ENCODE data around the gene PCNX2.

PCNX2 gene

DNA sequence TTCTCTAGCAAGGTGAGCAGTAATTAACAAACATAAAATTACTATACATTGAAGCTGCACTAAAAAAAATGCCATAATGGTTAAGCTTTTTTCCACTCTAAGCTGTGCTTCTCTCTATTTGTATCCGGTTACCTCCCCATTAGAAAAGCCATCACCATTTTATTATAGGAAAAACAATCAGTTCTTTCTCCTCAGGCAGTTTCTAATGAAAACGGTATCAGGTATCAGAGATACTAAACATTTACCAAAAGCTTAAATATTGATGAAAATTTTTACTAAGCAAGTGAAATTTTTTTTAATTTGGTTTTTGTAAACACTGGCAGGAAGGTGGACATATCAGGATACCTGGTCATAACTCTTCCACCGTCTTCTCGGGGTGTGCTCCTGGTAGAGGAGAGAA lies 330.9 kb downstream of the PCNX2 start:
- no peak overlapping the region for H3K4me3 ChIP-seq (ENCODE audit: low read depth, low read length)
- no peak for DNase-seq (ENCODE audit: low read depth)

DNA sequence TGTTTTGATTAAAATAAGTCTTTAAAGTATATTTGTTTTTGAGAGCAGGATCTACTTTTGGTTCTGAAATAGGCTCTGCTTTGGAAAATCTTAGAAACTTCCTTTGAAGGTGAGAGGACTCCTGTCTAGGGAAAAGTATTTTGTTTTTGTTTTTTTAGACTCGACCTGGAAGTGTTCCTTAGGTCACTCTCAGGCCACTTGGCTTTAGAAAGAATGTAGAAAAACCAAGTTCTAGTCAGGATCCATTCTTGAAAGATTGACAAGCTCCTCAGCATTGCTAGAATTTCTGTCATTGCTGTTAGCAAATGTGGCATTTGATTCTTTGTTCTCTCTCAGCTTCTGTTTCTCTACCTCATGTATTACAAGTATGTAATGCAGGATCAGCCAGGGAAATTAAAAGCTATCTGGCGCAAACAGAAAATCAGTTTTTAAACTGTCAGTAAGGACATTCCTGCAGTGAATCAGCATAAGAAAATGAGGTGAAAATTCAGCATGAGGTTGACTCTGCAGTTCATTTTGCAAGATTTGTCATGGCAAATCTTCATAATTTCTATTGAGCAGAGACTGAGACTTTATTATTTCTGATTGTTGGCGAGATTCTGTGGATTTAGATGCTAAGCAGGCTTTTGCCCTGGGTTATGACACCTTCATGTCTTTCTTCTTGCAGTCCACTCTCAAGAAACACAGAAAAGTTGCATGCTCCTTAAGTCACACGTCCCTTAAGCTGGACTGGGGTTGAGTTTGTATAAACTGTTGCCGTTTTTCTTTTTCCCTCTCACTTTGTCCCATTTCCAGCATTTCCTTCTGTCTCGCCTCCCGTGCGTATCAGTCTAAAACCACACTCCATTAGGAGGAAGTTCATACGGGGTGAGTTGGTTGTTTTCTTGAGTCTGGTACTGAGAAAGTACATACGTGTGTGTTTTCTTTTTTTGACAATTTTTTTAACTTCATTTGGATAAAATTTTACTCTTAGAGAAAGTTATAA lies 332.5 kb downstream of the PCNX2 start:
- DNase-seq (ENCODE audit: low read depth): no peak
- no peak overlapping the region for H3K4me3 ChIP-seq (ENCODE audit: low read depth, low read length)

DNA sequence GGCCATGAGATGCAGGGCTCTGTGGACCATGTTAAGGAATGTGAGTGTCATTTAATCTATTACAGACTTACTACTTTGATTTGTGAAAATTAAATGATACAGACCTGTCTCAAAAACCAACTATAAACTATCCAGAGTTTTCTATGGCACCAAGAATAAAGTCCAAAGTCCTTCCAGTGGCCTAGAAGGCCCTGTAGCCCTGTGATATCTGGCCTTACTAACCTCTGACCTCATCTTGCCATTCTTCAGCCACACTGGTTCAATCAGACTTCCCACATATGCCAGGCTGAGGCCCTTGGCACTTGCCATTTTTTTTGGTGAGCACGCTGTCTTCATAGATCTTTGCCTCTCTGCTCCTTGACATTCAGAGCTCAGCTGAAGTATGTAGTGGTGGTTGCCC lies 337.5 kb downstream of the PCNX2 start:
- DNase-seq (ENCODE audit: low read depth): no peak
- H3K4me3 ChIP-seq (ENCODE audit: low read depth, low read length): no peak overlapping the region

DNA sequence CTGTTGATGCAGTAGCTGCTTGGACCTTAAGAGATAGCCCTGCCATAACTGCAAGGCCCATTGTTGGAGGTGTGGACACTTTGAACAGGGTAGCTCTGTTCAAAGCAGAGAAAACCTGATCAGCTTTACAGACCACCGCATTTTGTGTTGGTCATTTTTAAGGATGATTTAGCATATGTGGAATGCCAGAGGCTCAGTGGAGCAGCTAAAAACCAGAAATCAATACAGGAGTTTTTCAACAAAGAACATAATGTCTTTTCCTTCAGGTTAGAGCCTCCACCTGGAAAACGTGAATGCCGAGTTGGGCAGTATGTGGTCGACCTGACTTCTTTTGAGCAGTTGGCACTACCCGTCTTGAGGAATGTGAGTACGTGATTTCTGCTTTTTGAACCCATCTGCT lies 339.4 kb downstream of the PCNX2 start:
- no peak for DNase-seq (ENCODE audit: low read depth)
- no peak overlapping the region for H3K4me3 ChIP-seq (ENCODE audit: low read depth, low read length)

DNA sequence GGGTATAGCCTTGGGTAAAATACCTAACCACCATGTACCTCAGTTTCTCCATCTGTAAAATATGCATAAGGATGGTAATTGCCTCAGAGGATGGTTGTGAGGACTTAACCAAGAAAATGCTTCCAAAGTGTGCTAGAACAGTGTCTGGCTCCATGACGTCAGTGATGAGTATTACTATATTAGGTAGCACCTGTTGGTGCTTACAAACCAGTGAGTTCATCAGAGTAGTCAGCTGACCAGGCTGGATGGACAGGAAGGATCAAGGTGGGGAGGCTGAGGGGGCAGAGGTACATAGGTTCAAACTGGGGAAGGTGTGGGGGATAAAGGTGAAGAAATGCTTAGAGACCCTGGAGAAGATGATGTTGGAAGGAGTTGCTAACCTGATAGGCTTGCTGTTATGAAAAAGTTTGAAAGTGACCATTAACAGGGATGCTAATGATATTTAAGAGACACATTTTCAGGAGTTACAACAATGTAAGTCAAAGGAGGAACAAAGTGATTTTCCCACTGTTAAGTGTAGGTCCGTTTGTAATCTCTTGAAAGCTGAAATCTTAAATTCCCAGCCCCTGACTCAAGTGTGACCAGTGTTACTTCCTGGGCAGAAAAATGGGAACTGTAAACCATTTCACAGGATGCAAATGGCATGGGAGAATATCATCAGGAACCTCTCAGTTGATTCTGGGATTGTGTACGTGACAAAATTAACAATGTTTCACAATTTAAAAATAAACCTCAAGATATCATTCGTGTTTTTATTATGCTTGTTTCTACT lies 340.7 kb downstream of the PCNX2 start:
- DNase-seq (ENCODE audit: low read depth): no peak
- no peak overlapping the region for H3K4me3 ChIP-seq (ENCODE audit: low read depth, low read length)

DNA sequence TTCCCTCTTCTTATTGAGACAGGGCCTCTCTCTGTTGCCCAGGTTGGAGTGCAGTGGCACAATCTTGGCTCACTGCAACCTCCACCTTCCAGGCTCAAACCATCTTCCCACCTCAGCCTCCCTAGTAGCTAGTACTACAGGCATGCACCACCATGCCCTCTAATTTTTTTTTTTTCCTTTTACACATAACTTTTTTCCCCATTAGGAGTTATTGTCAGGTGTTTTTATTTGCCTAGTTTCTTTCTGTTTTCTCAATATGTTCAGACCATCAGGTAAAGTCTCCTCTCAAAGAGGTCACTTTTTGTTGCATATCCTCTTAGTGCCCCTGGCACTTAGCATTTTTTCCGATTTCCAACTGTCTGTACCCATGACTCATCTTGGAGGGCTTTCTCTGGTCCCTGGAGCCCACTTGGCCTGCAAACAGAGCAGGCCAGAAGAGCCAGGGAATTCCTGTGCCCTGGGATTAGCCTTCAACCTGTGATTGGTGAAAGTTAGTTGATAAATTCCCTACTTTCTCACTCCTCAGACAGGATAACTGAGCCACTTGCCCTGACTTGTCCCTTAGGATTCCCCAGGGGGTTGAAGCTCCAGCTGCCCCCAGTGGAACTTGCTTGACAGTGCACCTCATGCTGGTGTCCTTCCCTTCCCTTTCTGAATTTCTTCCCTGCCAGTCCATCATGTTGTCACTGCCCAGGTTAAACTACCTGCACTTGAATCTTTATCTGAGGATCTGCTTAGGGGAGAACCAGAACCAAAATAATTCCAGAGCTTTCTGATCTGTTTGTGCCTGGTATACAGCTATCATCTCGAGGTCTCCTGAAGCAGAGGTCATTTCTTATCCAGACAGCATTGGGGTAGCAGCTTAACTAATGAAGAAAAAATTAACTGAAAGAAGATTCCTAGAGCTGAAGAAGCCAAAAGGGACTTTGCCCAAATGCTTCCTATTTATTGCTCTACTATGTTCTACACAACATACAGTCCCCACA lies 342.7 kb downstream of the PCNX2 start:
- no peak overlapping the region for H3K4me3 ChIP-seq (ENCODE audit: low read depth, low read length)
- no peak for DNase-seq (ENCODE audit: low read depth)

DNA sequence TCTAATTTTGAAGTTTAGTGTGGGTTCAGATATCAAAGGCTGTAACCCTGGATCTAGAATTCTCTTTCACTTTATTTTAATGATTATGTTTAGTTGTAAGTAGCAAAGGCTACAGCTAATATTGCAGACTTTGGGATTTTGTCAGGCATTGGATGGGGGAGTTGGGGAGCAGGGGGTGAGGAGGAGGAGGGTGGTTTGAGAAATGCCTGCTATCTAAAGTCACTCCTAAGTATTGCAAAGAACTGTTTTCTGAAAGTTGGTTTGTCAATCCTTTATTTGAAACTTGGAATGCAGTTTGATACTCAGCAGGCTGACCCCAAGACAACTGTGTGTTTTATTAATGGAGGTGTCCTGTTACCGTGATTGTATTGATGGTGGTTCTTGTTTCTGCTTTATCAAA lies 343.9 kb downstream of the PCNX2 start:
- DNase-seq (ENCODE audit: low read depth): no peak
- peak overlapping the region; percentile 78 for H3K4me3 ChIP-seq (ENCODE audit: low read depth, low read length)

DNA sequence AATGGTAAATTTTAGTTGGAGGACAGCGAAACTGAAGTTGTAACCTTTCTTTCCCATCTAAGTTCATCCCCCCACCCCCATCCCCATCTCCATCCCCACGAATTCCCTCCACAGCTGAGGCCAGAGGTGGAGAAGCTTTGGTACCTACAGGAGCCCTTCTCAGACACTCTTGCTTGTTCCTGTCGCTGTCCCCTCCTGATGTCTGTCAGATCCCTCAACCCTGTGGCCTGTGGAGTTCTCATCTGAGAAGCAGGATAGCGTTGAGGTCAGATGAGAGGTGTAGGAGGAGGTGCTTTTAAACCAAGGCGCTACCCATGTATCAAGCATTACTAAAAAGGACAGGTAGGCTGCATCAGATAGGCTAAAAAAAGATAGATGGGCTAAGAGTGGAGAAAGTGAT lies 344.3 kb downstream of the PCNX2 start:
- no peak for DNase-seq (ENCODE audit: low read depth)
- H3K4me3 ChIP-seq (ENCODE audit: low read depth, low read length): peak overlapping the region; percentile 78

DNA sequence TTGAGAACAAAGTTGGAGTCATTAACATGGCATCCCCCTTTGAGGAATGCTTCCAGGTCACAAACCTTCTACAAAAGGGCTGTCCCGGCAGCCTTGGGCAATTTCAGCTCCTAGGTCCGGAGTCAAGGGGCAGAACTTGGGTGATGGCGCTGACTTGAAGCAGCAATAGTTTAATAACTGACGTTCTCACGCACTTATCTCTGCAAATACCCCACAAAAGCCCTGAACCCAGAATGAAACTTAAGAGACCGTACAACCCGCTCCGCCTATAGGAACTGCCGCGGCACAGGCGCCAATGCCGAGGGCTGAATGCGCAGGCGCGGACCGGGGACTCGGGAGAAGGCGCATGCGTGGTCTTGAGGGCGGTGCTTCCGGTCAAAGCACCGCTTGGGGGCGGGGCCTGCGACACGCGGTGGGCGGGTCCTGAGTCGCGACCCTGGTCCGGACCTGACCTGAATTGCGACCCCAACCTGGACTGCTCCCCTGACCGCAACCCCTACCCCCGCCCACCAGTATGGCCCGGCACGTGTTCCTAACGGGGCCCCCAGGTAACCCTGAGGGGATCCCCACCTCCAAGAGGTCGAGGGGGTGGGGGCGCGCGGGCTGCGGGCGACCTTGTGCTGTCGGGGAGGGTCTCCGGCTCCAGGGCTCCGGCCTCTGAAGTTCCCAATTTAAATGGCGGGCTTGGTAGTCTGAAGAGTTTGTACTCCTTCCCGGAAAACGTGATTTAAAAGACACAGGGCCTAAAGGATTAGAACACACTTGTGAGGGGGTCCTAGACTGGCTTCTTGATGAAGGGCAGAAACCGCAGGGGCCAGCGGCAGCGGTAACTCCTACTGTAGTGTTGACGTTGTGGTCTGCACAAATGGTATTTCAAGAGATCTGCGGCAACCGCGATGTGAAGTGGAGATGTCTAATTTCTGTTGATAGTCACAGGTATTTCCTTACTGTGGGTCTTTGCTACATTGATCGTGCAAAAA lies 345.0 kb downstream of the PCNX2 start, which contains the start of gene NTPCR:
TSS of gene NTPCR (plus strand) at position 415 of the 980 bp plus-strand sequence. CDS start at position 515, 100 bp downstream.
- peak within 1 kb of the TSS; percentile 78 for H3K4me3 ChIP-seq (ENCODE audit: low read depth, low read length)
- DNase-seq (ENCODE audit: low read depth): peak; percentile 57

DNA sequence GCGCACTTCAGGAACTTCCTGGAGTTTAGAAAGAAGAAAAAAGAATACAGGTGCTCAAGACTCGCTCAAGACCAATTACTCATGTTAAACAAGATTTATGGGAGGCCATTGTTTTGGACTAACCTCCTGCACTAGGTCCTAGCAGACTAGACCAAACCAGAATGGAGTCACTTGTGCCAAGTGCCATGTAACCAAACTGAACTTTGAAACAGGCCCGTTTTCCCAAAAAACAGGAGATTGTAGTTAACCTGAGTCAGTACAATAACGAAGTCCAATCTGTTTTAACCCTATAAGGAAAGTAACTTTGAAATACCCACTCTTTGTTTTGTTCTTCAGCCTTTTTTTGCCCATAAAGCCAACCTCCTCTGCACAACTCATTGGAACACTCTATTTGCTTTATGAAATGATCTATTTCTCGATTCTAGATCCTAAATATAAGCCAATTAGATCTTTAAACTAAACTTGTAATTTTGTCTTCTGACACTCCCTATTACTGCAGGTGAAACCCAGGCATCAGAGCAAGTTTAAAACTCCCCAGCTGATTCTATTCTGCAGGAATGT lies 345.8 kb downstream of the PCNX2 start:
- DNase-seq (ENCODE audit: low read depth): no peak
- H3K4me3 ChIP-seq (ENCODE audit: low read depth, low read length): peak overlapping the region; percentile 78

DNA sequence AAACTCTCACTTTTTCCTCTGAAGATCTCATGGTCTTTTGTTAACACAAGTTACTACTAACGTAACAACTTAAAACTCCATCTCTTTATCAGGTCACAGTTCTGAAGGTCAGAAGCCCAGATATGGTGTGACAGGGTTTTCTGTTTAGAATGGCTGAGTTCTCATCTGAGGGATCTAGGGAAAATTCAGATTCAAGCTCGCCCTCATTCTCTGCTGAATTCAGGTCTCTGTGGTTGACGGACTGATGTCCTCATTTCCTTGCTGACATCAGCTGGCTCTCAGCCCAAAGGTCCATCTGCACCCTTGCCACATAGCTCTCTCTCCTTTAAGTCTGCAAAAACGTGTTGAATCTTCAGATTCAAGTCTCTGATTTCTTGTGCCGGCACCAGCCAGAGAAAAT lies 351.2 kb downstream of the PCNX2 start:
- H3K4me3 ChIP-seq (ENCODE audit: low read depth, low read length): no peak overlapping the region
- DNase-seq (ENCODE audit: low read depth): no peak

DNA sequence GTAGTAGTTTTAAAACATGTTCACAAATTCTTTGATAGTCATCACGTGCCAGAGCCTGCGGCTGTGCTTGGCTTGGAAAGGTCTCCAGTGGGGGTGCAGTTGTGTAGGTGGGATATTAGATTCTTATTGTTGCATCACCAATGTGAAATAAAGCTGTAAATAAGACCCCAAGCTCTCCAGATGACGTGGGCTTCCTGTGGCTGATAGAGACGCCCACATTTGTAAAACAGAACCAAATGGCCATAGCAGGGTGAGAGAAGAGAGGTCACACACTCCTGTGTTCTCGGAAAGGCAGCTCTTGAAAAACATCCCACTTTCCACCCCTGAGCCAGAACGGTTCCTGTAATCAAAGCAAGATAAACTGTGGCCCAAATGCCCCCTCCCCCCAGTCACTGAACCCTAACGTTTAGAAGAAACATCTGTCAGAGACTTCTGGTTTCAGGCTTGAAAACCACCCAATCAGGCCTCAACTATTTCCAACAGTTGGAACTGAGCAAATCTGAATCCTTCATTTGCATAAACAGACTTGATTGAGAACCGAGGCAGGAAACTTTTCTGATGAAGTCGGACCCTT lies 351.8 kb downstream of the PCNX2 start:
- no peak overlapping the region for H3K4me3 ChIP-seq (ENCODE audit: low read depth, low read length)
- no peak for DNase-seq (ENCODE audit: low read depth)

DNA sequence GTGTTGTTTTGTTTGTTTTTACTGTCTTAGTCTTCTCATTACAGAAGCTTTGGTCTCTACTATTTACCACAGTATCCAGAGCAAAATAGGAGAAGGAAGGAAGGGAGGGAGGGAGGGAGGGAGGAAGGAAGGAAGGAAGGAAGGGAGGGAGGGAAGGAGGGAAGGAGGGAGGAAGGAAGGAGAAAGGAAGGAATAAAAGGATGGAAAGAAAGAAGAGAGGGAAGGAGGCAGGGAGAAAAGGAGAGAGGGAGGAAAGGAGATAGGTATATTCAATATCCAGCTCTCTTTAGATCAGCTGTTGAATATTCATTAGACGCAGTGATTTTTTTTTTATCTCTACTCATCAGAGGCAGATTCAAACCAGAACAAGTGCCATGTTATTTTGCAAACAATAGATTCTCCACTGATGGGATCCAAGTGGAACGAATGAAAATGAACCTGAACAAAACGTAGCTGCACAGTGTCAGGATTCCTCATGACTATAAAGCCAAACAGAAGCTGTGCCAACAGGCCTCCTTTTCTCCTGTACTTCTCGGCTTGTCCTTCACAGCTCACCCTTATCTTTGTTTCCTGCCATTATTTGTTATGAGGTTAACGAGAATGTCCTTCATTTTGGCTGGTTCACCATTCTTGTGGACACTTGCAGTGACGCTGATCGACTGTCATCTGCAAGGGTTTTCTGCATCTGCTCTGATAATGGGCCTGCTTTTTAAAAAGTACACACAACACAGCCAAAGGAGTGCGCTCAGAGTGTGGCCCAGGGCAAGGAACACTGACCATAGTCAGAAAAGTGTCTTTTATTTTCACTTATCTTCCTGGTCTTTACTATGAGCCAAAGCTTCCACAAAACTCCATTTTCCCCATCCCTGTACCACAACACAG lies 352.9 kb downstream of the PCNX2 start:
- no peak for DNase-seq (ENCODE audit: low read depth)
- H3K4me3 ChIP-seq (ENCODE audit: low read depth, low read length): no peak overlapping the region

DNA sequence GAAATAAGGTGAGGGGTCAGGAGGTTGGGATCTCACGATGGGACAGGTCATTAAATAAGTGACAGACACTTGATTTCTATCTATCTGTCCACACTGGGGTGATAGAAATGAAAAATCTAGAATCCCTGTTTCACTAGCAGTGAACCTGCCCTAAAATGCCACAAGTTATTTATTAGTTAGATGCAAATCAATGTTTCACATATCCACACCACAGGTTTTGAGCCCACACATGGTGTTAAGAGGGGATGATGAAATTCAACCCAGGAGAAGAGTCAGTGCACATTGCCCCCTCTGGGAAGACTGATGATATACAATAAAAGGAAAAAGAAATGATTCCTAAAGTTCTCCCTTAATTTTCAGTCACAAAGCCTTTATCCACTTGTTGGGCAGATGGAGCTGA lies 355.3 kb downstream of the PCNX2 start:
- H3K4me3 ChIP-seq (ENCODE audit: low read depth, low read length): no peak overlapping the region

DNA sequence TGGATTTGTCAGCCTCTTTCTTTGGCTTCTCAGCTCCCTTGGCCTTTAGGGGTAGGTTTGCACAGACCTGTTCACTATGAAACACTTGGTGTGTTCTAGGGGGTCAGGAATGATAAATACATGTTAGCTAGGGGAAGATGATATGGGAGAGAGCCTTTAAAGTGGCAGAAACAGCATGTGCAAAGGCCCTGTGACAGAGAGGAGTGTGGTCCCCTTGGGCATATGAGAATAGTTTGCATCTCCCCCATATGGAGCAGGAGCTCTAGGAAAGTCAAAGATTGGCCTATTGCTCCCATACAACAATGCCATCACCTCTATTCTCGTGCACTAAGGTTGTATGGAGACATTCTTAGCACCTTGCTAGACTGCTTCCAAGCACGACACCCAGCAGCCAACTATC lies 355.8 kb downstream of the PCNX2 start:
- no peak for DNase-seq (ENCODE audit: low read depth)
- H3K4me3 ChIP-seq (ENCODE audit: low read depth, low read length): no peak overlapping the region

More for the DNA sequence above, 355.3 kb downstream of the PCNX2 start:
- no peak for DNase-seq (ENCODE audit: low read depth)

DNA sequence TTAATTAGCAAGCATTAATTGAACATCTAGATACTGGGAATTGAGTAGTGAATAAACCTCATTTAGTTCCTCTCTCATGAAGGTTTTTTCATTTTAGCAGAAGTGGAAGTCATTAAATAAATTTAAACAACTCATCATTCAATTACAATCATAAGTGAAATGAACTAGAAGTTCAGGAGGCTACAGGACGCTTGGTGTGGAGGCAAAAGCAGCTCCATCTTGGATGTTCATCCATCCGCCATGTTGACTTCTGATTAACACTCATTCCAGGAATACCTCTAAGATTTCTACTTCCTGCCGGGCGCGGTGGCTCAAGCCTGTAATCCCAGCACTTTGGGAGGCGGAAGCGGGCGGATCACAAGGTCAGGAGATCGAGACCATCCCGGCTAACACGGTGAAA lies 356.6 kb downstream of the PCNX2 start:
- no peak overlapping the region for H3K4me3 ChIP-seq (ENCODE audit: low read depth, low read length)
- no peak for DNase-seq (ENCODE audit: low read depth)
